Keratinocyte (primary cell): ENCODE results near the gene ZNF81. TPM values are rescaled to one million over a fixed set of nuclear protein-coding genes. Genes with fewer than 3 reads are reported as not detected.

Source experiments
- DNase-seq: peaks from one replicate; pipeline ENCODE4 v3.0.0-alpha.2; 2011; ENCODE audit warnings: low read depth, missing footprints, low spot score
- FAIRE-seq: peaks from 2 replicates; lab custom pipeline; 2011; peaks lifted over from hg19 to GRCh38; lab: Jason Lieb, UNC
- H2AFZ ChIP-seq: 2 replicates; pipeline ENCODE4 v1.6.0; 2012; ENCODE audit warnings: low read length, control low read depth, inconsistent platforms; ENCODE audit not compliant: control insufficient read depth
- H3K27ac ChIP-seq: 2 replicates; pipeline ENCODE4 v1.5.1; 2011; ENCODE audit warnings: low read length; ENCODE audit not compliant: control insufficient read depth, insufficient read depth
- H3K27me3 ChIP-seq: 3 replicates; pipeline ENCODE4 v1.6.0; 2011; ENCODE audit warnings: low read length; ENCODE audit not compliant: control insufficient read depth, insufficient read depth; ENCODE audit errors: extremely low read depth
- H3K36me3 ChIP-seq, 2 experiments: 2 replicates in 1 of 2; 3 replicates in 1 of 2; pipeline ENCODE4 v1.5.1; 2011; ENCODE audit warnings: low read length in 2 of 2, mild to moderate bottlenecking in 1 of 2; ENCODE audit not compliant: control insufficient read depth in 2 of 2, insufficient read depth in 2 of 2; ENCODE audit errors: extremely low read depth in 1 of 2
- H3K4me1 ChIP-seq: 3 replicates; pipeline ENCODE4 v1.5.1; 2011; ENCODE audit warnings: low read length; ENCODE audit not compliant: control insufficient read depth, insufficient read depth; ENCODE audit errors: extremely low read depth
- H3K4me2 ChIP-seq: 3 replicates; pipeline ENCODE4 v1.6.0; 2011; ENCODE audit warnings: low read depth, low read length; ENCODE audit not compliant: control insufficient read depth, insufficient read depth; ENCODE audit errors: extremely low read depth
- H3K4me3 ChIP-seq, 3 experiments: fragments of 200-600 bp in 1 of 3; sonication (generic) in 1 of 3; 2 replicates in 2 of 3; 3 replicates in 1 of 3; pipeline ENCODE4 v1.5.1; 2011 to 2016; ENCODE audit warnings: low read length in 3 of 3, mild to moderate bottlenecking in 3 of 3, control low read depth in 2 of 3, inconsistent platforms in 1 of 3, low read depth in 1 of 3, mixed read lengths in 1 of 3, mixed run types in 1 of 3, moderate library complexity in 1 of 3; ENCODE audit not compliant: control insufficient read depth in 2 of 3, insufficient read depth in 2 of 3; ENCODE audit errors: extremely low read depth in 1 of 3
- H3K79me2 ChIP-seq: 2 replicates; pipeline ENCODE4 v1.6.0; 2012; ENCODE audit warnings: low read length; ENCODE audit not compliant: control insufficient read depth, insufficient read depth
- H3K9ac ChIP-seq: 3 replicates; pipeline ENCODE4 v1.6.0; 2011; ENCODE audit warnings: low read length; ENCODE audit not compliant: control insufficient read depth, insufficient read depth; ENCODE audit errors: extremely low read depth
- H3K9me1 ChIP-seq: 3 replicates; pipeline ENCODE4 v1.6.0; 2011; ENCODE audit warnings: low read length; ENCODE audit not compliant: control insufficient read depth, insufficient read depth; ENCODE audit errors: extremely low read depth
- H3K9me3 ChIP-seq: 2 replicates; pipeline ENCODE4 v1.5.1; 2012; ENCODE audit warnings: low read depth, low read length; ENCODE audit not compliant: control insufficient read depth
- H4K20me1 ChIP-seq: 3 replicates; pipeline ENCODE4 v1.6.0; 2011; ENCODE audit warnings: low read length; ENCODE audit not compliant: control insufficient read depth, insufficient read depth; ENCODE audit errors: extremely low read depth
- EZH2 ChIP-seq: IDR thresholded peaks from one replicate; pipeline ENCODE4 v1.6.1; 2012; ENCODE audit warnings: inconsistent platforms, mild to moderate bottlenecking, low read length, moderate library complexity
- dilution Hi-C: fragments of 300-500 bp; cut with MboI; formaldehyde crosslinking; loops from one replicate; pipeline ENCODE4 v1.7.0; 2020; ENCODE audit warnings: low sequenced_read_pairs; ENCODE audit not compliant: extremely low pct_ligation_motif_present
- polyA plus RNA-seq, 5 experiments: library from polyadenylated mRNA; depleted of rRNA in 3 of 5; stranded (reverse) in 3 of 5; stranded (forward) in 1 of 5; unstranded in 1 of 5; fragments of >200 nt; gene quantifications; 1 replicate in 1 of 5; 2 replicates in 3 of 5; 3 replicates in 1 of 5; pipeline versions ENCODE4 v1.2.1 to v1.2.3, GENCODE V29; 2011 to 2012; ENCODE audit warnings: missing spikeins in 2 of 5, low read depth in 1 of 5, low replicate concordance in 1 of 5
- TF ChIP-seq, protein P1 (sequence below), 3 experiments: IDR thresholded peaks in 1 of 3; conservative IDR thresholded peaks in 1 of 3; optimal IDR thresholded peaks in 1 of 3; 2 replicates in 2 of 3; 3 replicates in 1 of 3; pipeline versions ENCODE3 to v1.5.1; 2011; ENCODE audit warnings: low read length in 3 of 3, mild to moderate bottlenecking in 3 of 3, moderate library complexity in 2 of 3, control low read depth in 1 of 3, inconsistent platforms in 1 of 3; ENCODE audit not compliant: insufficient read depth in 2 of 3; ENCODE audit errors: extremely low read depth in 1 of 3

ZNF81 gene
- polyA plus RNA-seq, 1 donor (not counting 4 experiments of a cell fraction or from before 2014, with no cell fraction given), result 5.0 TPM

DNA sequence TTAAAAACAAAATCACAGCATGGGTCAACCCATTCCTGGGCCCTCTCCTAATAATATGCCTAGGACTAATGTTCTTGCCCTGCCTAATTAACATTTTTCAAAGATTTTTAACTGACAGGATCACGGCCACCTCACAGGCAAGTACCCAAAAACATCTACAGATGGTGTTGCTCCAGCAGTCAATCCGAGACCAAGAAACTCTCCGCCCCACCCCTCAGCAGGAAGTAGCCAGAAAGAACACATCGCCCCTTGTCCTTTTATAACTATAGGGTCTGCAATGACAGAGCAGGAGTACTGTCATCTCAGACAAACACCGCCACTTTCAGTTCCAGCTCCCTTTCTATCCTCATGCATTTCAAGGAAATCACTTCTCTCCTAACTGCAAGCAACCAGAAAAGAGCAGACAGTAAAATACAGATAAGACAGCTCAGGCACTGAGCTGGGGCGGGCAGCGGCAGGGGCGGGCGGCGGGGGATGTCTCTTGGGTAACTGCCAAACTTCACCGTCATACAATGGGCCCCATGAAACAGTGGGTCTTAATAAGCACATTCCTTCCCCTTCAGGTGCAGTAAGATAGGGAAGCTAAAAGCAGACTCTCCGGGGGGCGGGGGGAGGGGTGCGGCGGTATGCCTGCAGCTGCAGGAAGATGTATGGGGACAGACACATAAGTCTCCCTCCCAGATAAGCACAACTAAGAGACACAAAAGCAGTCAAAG, 99.7 kb downstream of the ZNF81 start:
- FAIRE-seq (no peak), DNase-seq (no peak)
- Histone ChIP-seq H2AFZ (no peak overlapping the region), H3K4me3 (no peak overlapping the region), H3K27ac (no peak overlapping the region), H3K79me2 (no peaks in the 10 kb centered on the region), H3K36me3 (no peaks in the 10 kb centered on the region), H3K4me1 (no peaks in the 10 kb centered on the region), H3K27me3 (no peaks in the 10 kb centered on the region), H3K9me3 (no peaks in the 10 kb centered on the region), H4K20me1 (no peaks in the 10 kb centered on the region), H3K9ac (no peak overlapping the region), H3K4me2 (no peak overlapping the region), H3K9me1 (no peaks in the 10 kb centered on the region)
- dilution Hi-C loops, result no loop called here
- no peak for TF ChIP-seq EZH2
- TF ChIP-seq, protein P1, sequence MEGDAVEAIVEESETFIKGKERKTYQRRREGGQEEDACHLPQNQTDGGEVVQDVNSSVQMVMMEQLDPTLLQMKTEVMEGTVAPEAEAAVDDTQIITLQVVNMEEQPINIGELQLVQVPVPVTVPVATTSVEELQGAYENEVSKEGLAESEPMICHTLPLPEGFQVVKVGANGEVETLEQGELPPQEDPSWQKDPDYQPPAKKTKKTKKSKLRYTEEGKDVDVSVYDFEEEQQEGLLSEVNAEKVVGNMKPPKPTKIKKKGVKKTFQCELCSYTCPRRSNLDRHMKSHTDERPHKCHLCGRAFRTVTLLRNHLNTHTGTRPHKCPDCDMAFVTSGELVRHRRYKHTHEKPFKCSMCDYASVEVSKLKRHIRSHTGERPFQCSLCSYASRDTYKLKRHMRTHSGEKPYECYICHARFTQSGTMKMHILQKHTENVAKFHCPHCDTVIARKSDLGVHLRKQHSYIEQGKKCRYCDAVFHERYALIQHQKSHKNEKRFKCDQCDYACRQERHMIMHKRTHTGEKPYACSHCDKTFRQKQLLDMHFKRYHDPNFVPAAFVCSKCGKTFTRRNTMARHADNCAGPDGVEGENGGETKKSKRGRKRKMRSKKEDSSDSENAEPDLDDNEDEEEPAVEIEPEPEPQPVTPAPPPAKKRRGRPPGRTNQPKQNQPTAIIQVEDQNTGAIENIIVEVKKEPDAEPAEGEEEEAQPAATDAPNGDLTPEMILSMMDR (optimal IDR thresholded peaks at IDR 0.05 in 1 of 3, IDR thresholded peaks at IDR 0.05 in 1 of 3, conservative IDR thresholded peaks at IDR 0.05 in 1 of 3; ENCODE audit: extremely low read depth in 1 of 3, insufficient read depth in 2 of 3, low read length in 3 of 3), result no peak

DNA sequence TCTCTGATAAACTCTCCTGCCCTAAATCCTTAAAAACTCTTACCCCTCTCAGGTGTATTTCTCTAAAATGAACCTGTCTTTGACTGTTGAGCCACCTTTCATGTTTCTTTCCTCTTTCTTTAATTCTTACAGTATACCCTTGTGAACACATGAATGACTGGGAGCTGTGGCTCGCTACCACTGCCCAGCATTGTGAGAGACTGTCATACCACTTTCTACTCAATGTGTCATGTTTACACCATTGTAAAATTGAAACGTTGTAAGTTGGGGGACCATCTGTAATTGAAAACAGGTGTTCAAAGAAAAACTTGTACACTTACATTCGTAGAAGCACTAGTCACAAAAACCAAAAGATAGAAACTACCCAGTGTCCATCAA, 100.2 kb downstream of the ZNF81 start:
- no peak for DNase-seq
- Histone ChIP-seq H3K4me2 (no peak overlapping the region), H3K9me1 (no peaks in the 10 kb centered on the region), H3K9ac (no peak overlapping the region), H3K36me3 (no peaks in the 10 kb centered on the region), H3K4me1 (no peaks in the 10 kb centered on the region), H3K9me3 (no peaks in the 10 kb centered on the region), H3K79me2 (no peaks in the 10 kb centered on the region), H3K4me3 (no peak overlapping the region), H4K20me1 (no peaks in the 10 kb centered on the region), H3K27ac (no peak overlapping the region), H2AFZ (no peak overlapping the region), H3K27me3 (no peaks in the 10 kb centered on the region)
- dilution Hi-C loops, result no loop called here
- TF ChIP-seq, protein P1 (optimal IDR thresholded peaks at IDR 0.05 in 1 of 3, IDR thresholded peaks at IDR 0.05 in 1 of 3, conservative IDR thresholded peaks at IDR 0.05 in 1 of 3; ENCODE audit: extremely low read depth in 1 of 3, insufficient read depth in 2 of 3, low read length in 3 of 3), result no peak
- FAIRE-seq, result no peak
